NT2/D1 (cell line): ENCODE data around the gene AK5.

Experiments used
- DNase-seq: peaks from one replicate; pipeline ENCODE4 v3.0.0-alpha.2; 2011; ENCODE audit warnings: low read depth, low spot score
- H3K27me3 ChIP-seq: 2 replicates; pipeline ENCODE4 v1.6.0; 2011; ENCODE audit warnings: mild to moderate bottlenecking; ENCODE audit not compliant: insufficient read length, insufficient read depth
- H3K36me3 ChIP-seq: 2 replicates; pipeline ENCODE4 v1.6.1; 2011; ENCODE audit warnings: mild to moderate bottlenecking, low read length, mixed read lengths; ENCODE audit not compliant: insufficient read depth, insufficient read length
- H3K4me1 ChIP-seq: 2 replicates; pipeline ENCODE4 v1.5.1; 2011; ENCODE audit not compliant: insufficient read depth, insufficient read length
- H3K4me3 ChIP-seq: 2 replicates; pipeline ENCODE4 v1.5.1; 2011; ENCODE audit warnings: low read depth; ENCODE audit not compliant: insufficient read length
- H3K9ac ChIP-seq: 2 replicates; pipeline ENCODE4 v1.6.0; 2011; ENCODE audit warnings: low read depth; ENCODE audit not compliant: insufficient read length
- H3K9me3 ChIP-seq: 2 replicates; pipeline ENCODE4 v1.5.1; 2011; ENCODE audit warnings: mild to moderate bottlenecking, low read length; ENCODE audit not compliant: insufficient read depth
- SUZ12 ChIP-seq: IDR thresholded peaks from 2 replicates; pipeline ENCODE4 v1.6.1; 2011; ENCODE audit not compliant: insufficient read length, insufficient read depth; ENCODE audit errors: extremely low read depth
- YY1 ChIP-seq: IDR thresholded peaks from 2 replicates; pipeline ENCODE4 v1.6.1; 2011; ENCODE audit not compliant: insufficient read length, insufficient read depth
- ZNF274 ChIP-seq: IDR thresholded peaks from 2 replicates; pipeline ENCODE4 v1.6.1; 2011; ENCODE audit warnings: mild to moderate bottlenecking, low read depth, low read length

Gene AK5

DNA sequence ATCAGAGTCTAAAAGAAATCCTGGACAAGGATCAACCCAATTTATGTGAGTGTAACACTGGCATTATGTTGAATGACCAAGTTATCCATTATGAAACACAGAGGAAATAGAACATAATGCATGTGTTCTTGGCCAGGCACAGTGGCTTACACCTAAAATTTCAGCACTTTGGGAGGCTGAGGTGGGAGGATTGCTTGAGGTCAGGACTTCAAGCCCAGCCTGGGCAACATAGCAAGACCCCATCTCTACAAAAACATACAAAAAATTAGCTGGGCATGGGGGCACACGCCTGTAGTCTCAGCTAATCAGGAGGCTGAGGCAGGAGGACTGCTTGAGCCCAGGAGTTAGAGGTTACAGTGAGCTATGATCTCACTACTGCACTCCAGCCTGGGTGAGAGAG lies 270.8 kb downstream of the AK5 start:
- H3K4me1 ChIP-seq, result no peaks in the 10 kb centered on the region
- TF ChIP-seq YY1 (no peak), ZNF274 (no peak), SUZ12 (no peak)
- no peaks in the 10 kb centered on the region for H3K9me3 ChIP-seq
- no peaks in the 10 kb centered on the region for H3K27me3 ChIP-seq
- H3K9ac ChIP-seq, result no peak overlapping the region
- no peak for DNase-seq
- no peaks in the 10 kb centered on the region for H3K36me3 ChIP-seq
- H3K4me3 ChIP-seq, result no peak overlapping the region

DNA sequence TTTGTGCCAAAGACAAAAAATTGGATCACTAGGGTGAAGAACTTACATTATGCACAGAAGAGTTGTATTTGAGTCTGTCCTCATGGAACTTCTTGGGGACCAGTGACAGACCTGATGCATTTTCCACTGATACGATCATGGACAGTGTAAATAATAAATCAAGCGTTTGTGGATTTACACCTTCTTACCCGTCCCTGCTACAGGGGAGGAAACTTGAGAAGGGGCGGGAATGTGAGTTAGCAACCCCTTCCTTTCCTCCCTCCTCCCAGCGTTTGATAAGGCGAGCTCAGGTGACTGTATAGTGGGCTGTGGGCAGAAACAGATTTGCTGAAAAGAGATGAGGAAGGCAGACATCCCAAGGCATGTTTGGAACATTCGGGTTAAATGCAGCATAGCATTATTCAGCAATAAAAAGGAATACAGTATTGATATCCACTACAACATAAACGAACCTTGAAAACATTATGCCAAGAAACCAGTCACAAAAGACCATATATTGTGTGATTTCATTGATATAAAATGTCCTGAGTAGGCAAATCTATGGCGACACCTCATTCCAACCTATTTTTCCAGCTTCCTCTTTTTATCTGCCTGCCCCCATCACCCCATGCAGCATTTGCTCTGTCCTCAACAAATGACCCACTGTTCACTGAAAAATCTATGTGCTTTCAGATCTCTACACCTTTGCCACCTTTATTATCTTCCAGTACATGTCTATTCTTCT lies 271.9 kb downstream of the AK5 start:
- no peaks in the 10 kb centered on the region for H3K36me3 ChIP-seq
- H3K9ac ChIP-seq, result no peak overlapping the region
- TF ChIP-seq YY1, result no peak
- no peak for TF ChIP-seq ZNF274
- TF ChIP-seq SUZ12, result no peak
- no peaks in the 10 kb centered on the region for H3K9me3 ChIP-seq
- no peaks in the 10 kb centered on the region for H3K4me1 ChIP-seq
- H3K27me3 ChIP-seq, result no peaks in the 10 kb centered on the region
- no peak overlapping the region for H3K4me3 ChIP-seq
- no peak for DNase-seq

- Histone ChIP-seq H3K4me3 (no peak overlapping the region), H3K9me3 (no peaks in the 10 kb centered on the region), H3K27me3 (no peaks in the 10 kb centered on the region), H3K36me3 (peaks cover 7% of the 10 kb centered on the region), H3K9ac (no peak overlapping the region), H3K4me1 (no peaks in the 10 kb centered on the region)
- TF ChIP-seq ZNF274, result no peak
- TF ChIP-seq YY1, result no peak
- TF ChIP-seq SUZ12, result no peak
- DNase-seq, result no peak
Measured at GRCh38 chr1:77556045-77556444, 274.2 kb downstream of the AK5 start.

DNA sequence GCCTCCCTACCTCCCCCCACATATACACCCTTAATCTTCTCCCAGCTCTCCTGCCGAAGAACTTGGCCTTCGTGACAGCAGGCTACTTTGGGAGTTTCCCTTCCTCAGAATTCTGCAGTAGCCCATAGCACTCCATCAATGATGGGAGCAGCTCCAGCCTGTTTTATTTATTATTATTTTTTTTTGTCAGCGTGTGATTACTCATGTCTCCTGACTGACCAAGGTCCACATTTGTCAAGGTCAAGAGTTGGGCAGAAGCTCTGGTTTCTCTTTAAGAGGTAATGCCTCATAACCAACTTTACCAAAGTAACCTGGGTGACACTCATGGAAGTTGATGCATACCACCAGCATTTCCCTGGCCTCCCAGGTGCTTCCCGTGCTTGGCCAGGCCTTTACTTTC lies 275.2 kb downstream of the AK5 start:
- no peaks in the 10 kb centered on the region for H3K27me3 ChIP-seq
- no peak overlapping the region for H3K4me3 ChIP-seq
- no peaks in the 10 kb centered on the region for H3K4me1 ChIP-seq
- DNase-seq, result no peak
- TF ChIP-seq YY1 (no peak), ZNF274 (no peak), SUZ12 (no peak)
- no peak overlapping the region for H3K9ac ChIP-seq
- H3K9me3 ChIP-seq, result no peaks in the 10 kb centered on the region
- peaks cover 15% of the 10 kb centered on the region for H3K36me3 ChIP-seq

- no peaks in the 10 kb centered on the region for H3K27me3 ChIP-seq
- H3K36me3 ChIP-seq, result peaks cover 20% of the 10 kb centered on the region
- H3K9me3 ChIP-seq, result no peaks in the 10 kb centered on the region
- no peak for TF ChIP-seq SUZ12
- TF ChIP-seq ZNF274, result no peak
- no peak for TF ChIP-seq YY1
- no peak overlapping the region for H3K4me3 ChIP-seq
- H3K9ac ChIP-seq, result no peak overlapping the region
- no peaks in the 10 kb centered on the region for H3K4me1 ChIP-seq
- DNase-seq, result no peak
Measured at GRCh38 chr1:77558591-77559164, 276.9 kb downstream of the AK5 start.

DNA sequence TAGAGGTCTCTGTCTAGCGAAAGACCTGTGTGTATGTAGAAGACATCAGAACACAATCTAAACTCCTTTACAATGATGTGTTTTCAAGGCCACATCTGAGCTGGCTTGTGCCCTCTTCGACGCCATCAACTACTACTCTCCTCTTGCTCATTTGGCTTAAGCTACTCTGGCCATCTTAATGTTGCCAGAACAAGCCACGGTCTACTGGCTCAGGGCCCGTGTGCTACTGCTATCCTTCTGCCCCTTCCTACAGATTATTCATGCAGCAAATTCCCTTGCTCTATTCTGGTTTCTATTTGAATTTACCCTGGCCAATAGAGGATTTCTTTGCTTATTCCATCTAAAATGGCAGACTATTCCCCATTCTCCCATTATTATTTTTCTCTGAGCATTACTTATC lies 278.9 kb downstream of the AK5 start:
- Histone ChIP-seq H3K27me3 (no peaks in the 10 kb centered on the region), H3K36me3 (peaks cover 35% of the 10 kb centered on the region), H3K9me3 (no peaks in the 10 kb centered on the region), H3K9ac (no peak overlapping the region), H3K4me3 (no peak overlapping the region), H3K4me1 (no peaks in the 10 kb centered on the region)
- DNase-seq, result no peak
- TF ChIP-seq ZNF274 (no peak), YY1 (no peak), SUZ12 (no peak)

- Histone ChIP-seq H3K4me1 (no peaks in the 10 kb centered on the region), H3K4me3 (no peak overlapping the region), H3K9ac (no peak overlapping the region), H3K27me3 (no peaks in the 10 kb centered on the region), H3K36me3 (peaks cover 54% of the 10 kb centered on the region), H3K9me3 (no peaks in the 10 kb centered on the region)
- TF ChIP-seq ZNF274, result no peak
- TF ChIP-seq SUZ12, result no peak
- no peak for TF ChIP-seq YY1
- DNase-seq, result no peak
Measured at GRCh38 chr1:77562596-77563150, 280.9 kb downstream of the AK5 start.
